HL-60 (cell line): ENCODE data around the gene AVP.

ENCODE experiments used
- DNase-seq, 2 experiments: peaks; one replicate each; pipeline ENCODE4 v3.0.0-alpha.2; 2010 to 2020; ENCODE audit warnings: low read depth in 1 of 2, low spot score in 1 of 2
- H3K27ac ChIP-seq: fragments of 250-450 bp; sonication (Bioruptor Pico); replicated peaks from 2 replicates; pipeline ENCODE4 v1.5.1; 2020; ENCODE audit warnings: mild to moderate bottlenecking, moderate library complexity
- H3K27me3 ChIP-seq: fragments of 250-450 bp; sonication (Bioruptor Pico); 2 replicates; pipeline ENCODE4 v1.5.1; 2021; ENCODE audit warnings: mild to moderate bottlenecking, moderate library complexity; ENCODE audit not compliant: insufficient read depth, poor library complexity, severe bottlenecking
- H3K4me3 ChIP-seq: replicated peaks from 2 replicates; pipeline ENCODE4 v1.5.1; 2011; ENCODE audit warnings: mild to moderate bottlenecking, control low read depth, low read length; ENCODE audit not compliant: insufficient read depth
- CTCF ChIP-seq: IDR thresholded peaks from one replicate; pipeline ENCODE4 v1.5.1; 2011; ENCODE audit warnings: low read length, control low read depth, inconsistent platforms; ENCODE audit not compliant: insufficient read depth
- GABPA ChIP-seq: IDR thresholded peaks from 2 replicates; pipeline ENCODE4 v1.6.1; 2012; ENCODE audit warnings: low read depth
- POLR2AphosphoS5 ChIP-seq: IDR thresholded peaks from 2 replicates; pipeline ENCODE4 v1.6.1; 2012; ENCODE audit warnings: low read depth
- REST ChIP-seq: IDR thresholded peaks from 2 replicates; pipeline ENCODE4 v1.6.1; 2012; ENCODE audit warnings: low read depth; ENCODE audit not compliant: insufficient replicate concordance
- SPI1 ChIP-seq: IDR thresholded peaks from 2 replicates; pipeline ENCODE4 v1.6.1; 2012; ENCODE audit warnings: low read depth, mild to moderate bottlenecking, borderline replicate concordance

The AVP gene

GRCh38 chr20:3094848-3095629, 10.5 kb upstream of the AVP start:
- no peak overlapping the region for H3K27ac ChIP-seq
- no peak for TF ChIP-seq REST
- no peak for TF ChIP-seq SPI1
- no peak for TF ChIP-seq CTCF
- TF ChIP-seq GABPA: no peak
- TF ChIP-seq POLR2AphosphoS5: no peak
- DNase-seq: no peak
- H3K4me3 ChIP-seq: no peak overlapping the region
- H3K27me3 ChIP-seq: no peaks in the 10 kb centered on the region

GRCh38 chr20:3093861-3094361, 9.4 kb upstream of the AVP start:
- H3K4me3 ChIP-seq: no peak overlapping the region
- H3K27ac ChIP-seq: peak overlapping the region; percentile 28
- peak; percentile 47 to 84 for DNase-seq
- H3K27me3 ChIP-seq: no peaks in the 10 kb centered on the region
- TF ChIP-seq CTCF (no peak), POLR2AphosphoS5 (peak; percentile 41), REST (no peak), SPI1 (no peak)

- Histone ChIP-seq H3K27me3 (no peaks in the 10 kb centered on the region), H3K27ac (peak overlapping the region; percentile 65), H3K4me3 (peak overlapping the region; percentile 24)
- DNase-seq: no peak
- no peak for TF ChIP-seq GABPA
- no peak for TF ChIP-seq REST
- no peak for TF ChIP-seq CTCF
- TF ChIP-seq SPI1: no peak
- TF ChIP-seq POLR2AphosphoS5: no peak
Measured at GRCh38 chr20:3092611-3093379, 8.3 kb upstream of the AVP start.
